ENCODE results near the gene ZPBP.

- TF ChIP-seq POLR2A (IDR thresholded peaks at IDR 0.05; ENCODE audit: low read length) (no peak), GATA1 (IDR thresholded peaks at IDR 0.05; ENCODE audit: low read depth, low read length) (no peak)
Measured at GRCh38 chr7:50062951-50063350, 30.1 kb downstream of the ZPBP start.

All from erythroblast (primary cell).